Transverse colon (tissue), 4 donors: ENCODE results near the gene TMEM163. TPM values are rescaled to one million over a fixed set of nuclear protein-coding genes. Genes with fewer than 3 reads are reported as not detected.
A peak's percentile ranks its signal among the peaks of the same experiment; 100 is the strongest.

Experiments used
- DNase-seq: peaks from one replicate; pipeline ENCODE4 v3.0.0-alpha.2; 2019
- H3K27ac ChIP-seq, 4 donors: fragments of 200-600 bp; sonication (generic); 2 replicates each; pipeline ENCODE4 v1.5.1; 2016 to 2018; ENCODE audit warnings: inconsistent platforms in 4 of 4
- H3K27me3 ChIP-seq: fragments of 200-600 bp; sonication (generic); 2 replicates; pipeline ENCODE4 v1.5.1; 2017; ENCODE audit warnings: inconsistent platforms
- H3K36me3 ChIP-seq, 4 donors: fragments of 200-600 bp; sonication (generic); 2 replicates each; pipeline ENCODE4 v1.5.1; 2017 to 2019; ENCODE audit warnings: inconsistent platforms in 4 of 4
- H3K4me1 ChIP-seq, 4 donors: fragments of 200-600 bp; sonication (generic); 2 replicates each; pipeline ENCODE4 v1.5.1; 2017 to 2020; ENCODE audit warnings: inconsistent platforms in 4 of 4
- H3K4me3 ChIP-seq, 4 donors: fragments of 200-600 bp; sonication (generic); 1 replicate in 1 of 4; 2 replicates in 3 of 4; pipeline versions ENCODE4 v1.5.1 to v1.6.1; 2017 to 2019; ENCODE audit warnings: inconsistent platforms in 4 of 4
- H3K9me3 ChIP-seq, 2 donors: fragments of 200-600 bp; sonication (generic); 2 replicates each; pipeline ENCODE4 v1.5.1; 2017 to 2019; ENCODE audit warnings: inconsistent platforms in 2 of 2
- EP300 ChIP-seq: sonication (generic); formaldehyde crosslinking; IDR thresholded peaks from one replicate; pipeline ENCODE4 v1.6.1; 2017; ENCODE audit warnings: antibody characterized with exemption, low read depth
- POLR2A ChIP-seq: fragments of 450-650 bp; IDR thresholded peaks from one replicate; pipeline ENCODE4 v1.6.1; 2016; ENCODE audit warnings: antibody characterized with exemption, mild to moderate bottlenecking, moderate library complexity
- POLR2AphosphoS5 ChIP-seq, 3 donors: sonication (generic); formaldehyde crosslinking; IDR thresholded peaks; one replicate each; pipeline ENCODE4 v1.6.1; 2016; ENCODE audit warnings: antibody characterized with exemption in 3 of 3
- WGBS, 2 donors: methylation state at CpG; one replicate each; pipeline ENCODE4 v1.1.5; 2018; ENCODE audit warnings: low coverage in 1 of 2; 5-methylcytosine and 5-hydroxymethylcytosine counted together
- in situ Hi-C, 4 donors: fragments of 200-750 bp; cut with MboI; loops; one replicate each; pipeline versions ENCODE4 v1.15.0 to v1.15.1; 2017; ENCODE audit warnings: low sequenced_read_pairs in 3 of 4, low pct_ligation_motif_present in 1 of 4, low pct_unique_long_range_greater_than_20kb in 1 of 4
- intact Hi-C: fragments of 100-400 bp; cut with DNase I; formaldehyde crosslinking; loops from one replicate; pipeline ENCODE4 v1.15.1; 2023; ENCODE audit warnings: low total_unique reads
- total RNA-seq, 4 donors: library from RNA; depleted of rRNA; stranded (reverse); fragments of >200 nt; gene quantifications; one replicate each; pipeline ENCODE4 v1.1.0, GENCODE V29; 2016
- TF ChIP-seq, protein P1 (sequence below), 5 experiments: fragments of 200-600 bp in 3 of 5; fragments of 450-650 bp in 2 of 5; sonication (generic) in 3 of 5; IDR thresholded peaks; 1 replicate in 2 of 5; 2 replicates in 3 of 5; pipeline ENCODE4 v1.5.1; 2016 to 2017; ENCODE audit warnings: antibody characterized with exemption in 5 of 5, inconsistent platforms in 3 of 5, mild to moderate bottlenecking in 2 of 5, moderate library complexity in 1 of 5

The TMEM163 gene
- total RNA-seq, 4 donors from 2014 or later: 0.48 TPM; not detected in 3

DNA sequence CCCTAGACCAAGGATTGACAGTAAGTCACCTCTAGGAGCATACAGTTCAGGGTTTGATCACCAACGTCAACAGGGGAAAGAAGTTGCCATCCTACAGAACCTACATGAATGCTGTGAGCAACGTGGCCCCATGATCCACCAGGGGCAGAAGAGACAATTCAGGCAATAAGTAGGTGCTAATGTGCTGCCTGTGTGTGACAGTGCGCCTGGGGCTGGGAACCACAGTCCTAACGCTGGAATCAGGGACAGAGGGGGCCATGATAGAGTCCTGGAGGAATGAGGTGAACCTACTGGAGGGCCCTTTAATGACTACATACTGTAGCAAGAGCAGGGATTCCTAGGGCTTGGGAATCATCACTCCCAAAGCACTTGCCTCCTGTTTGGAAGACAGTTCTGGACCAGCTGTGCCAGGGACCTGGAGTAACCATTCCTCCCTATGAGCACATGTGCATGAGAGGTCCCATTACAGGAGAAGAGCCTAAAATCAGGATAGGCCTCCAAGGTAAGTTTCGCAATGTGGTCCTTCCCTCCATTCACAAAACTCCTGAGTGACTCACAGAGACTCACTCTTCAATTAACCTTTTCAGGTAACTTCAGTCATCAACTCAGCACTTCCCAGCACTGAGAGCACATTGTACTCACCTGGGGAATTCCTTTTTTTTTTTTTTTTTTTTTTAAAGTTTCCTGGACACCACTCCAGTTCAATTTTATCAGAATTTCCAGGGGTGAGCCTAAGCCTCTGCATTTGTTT lies 214.0 kb downstream of the TMEM163 start:
- H3K27ac ChIP-seq: no peak overlapping the region
- H3K27me3 ChIP-seq: no peaks in the 10 kb centered on the region
- H3K4me3 ChIP-seq: no peak overlapping the region
- TF ChIP-seq, protein P1, sequence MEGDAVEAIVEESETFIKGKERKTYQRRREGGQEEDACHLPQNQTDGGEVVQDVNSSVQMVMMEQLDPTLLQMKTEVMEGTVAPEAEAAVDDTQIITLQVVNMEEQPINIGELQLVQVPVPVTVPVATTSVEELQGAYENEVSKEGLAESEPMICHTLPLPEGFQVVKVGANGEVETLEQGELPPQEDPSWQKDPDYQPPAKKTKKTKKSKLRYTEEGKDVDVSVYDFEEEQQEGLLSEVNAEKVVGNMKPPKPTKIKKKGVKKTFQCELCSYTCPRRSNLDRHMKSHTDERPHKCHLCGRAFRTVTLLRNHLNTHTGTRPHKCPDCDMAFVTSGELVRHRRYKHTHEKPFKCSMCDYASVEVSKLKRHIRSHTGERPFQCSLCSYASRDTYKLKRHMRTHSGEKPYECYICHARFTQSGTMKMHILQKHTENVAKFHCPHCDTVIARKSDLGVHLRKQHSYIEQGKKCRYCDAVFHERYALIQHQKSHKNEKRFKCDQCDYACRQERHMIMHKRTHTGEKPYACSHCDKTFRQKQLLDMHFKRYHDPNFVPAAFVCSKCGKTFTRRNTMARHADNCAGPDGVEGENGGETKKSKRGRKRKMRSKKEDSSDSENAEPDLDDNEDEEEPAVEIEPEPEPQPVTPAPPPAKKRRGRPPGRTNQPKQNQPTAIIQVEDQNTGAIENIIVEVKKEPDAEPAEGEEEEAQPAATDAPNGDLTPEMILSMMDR (IDR thresholded peaks at IDR 0.05): no peak
- TF ChIP-seq POLR2A: no peak
- no peak for TF ChIP-seq EP300
- TF ChIP-seq POLR2AphosphoS5 (IDR thresholded peaks at IDR 0.05): no peak
- in situ Hi-C loops (no loop called here), intact Hi-C loops (no loop called here)
- H3K36me3 ChIP-seq: no peaks in the 10 kb centered on the region
- no peaks in the 10 kb centered on the region for H3K4me1 ChIP-seq
- 76 to 100% methylated on average over 1 to 5 of the region's 5 CpGs for WGBS, 2 donors
- DNase-seq: no peak
- no peaks in the 10 kb centered on the region for H3K9me3 ChIP-seq

DNA sequence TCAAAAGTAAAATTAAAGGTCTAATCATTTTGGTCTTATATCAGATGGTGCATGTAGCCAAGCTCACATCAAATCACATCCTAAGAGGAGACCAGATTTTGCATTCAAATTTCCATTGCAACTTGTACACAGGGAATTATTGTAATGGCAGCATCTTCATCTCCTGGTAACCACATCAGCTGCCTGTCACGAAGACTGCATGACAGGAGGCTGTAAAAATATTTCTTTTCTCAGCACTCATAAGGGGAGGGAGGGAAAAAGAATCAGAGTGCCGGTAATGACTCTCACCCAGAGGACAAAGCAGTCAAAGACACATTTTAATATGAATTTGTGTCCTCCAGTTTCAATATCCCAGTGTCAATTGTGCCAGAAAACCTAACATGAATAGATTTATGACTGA lies 216.7 kb downstream of the TMEM163 start:
- intact Hi-C loops: no loop called here
- Histone ChIP-seq H3K4me1 (no peaks in the 10 kb centered on the region), H3K36me3 (no peaks in the 10 kb centered on the region), H3K27me3 (no peaks in the 10 kb centered on the region), H3K27ac (no peak overlapping the region), H3K4me3 (no peak overlapping the region), H3K9me3 (no peaks in the 10 kb centered on the region)
- 50% methylated on average over 2 of the region's 2 CpGs; no CpG with 5 or more reads in 1 of the 2 donors for WGBS, 2 donors
- no peak for DNase-seq
- in situ Hi-C loops: no loop called here
- TF ChIP-seq, protein P1 (IDR thresholded peaks at IDR 0.05): no peak
- TF ChIP-seq POLR2AphosphoS5 (IDR thresholded peaks at IDR 0.05) (no peak), EP300 (no peak), POLR2A (no peak)

DNA sequence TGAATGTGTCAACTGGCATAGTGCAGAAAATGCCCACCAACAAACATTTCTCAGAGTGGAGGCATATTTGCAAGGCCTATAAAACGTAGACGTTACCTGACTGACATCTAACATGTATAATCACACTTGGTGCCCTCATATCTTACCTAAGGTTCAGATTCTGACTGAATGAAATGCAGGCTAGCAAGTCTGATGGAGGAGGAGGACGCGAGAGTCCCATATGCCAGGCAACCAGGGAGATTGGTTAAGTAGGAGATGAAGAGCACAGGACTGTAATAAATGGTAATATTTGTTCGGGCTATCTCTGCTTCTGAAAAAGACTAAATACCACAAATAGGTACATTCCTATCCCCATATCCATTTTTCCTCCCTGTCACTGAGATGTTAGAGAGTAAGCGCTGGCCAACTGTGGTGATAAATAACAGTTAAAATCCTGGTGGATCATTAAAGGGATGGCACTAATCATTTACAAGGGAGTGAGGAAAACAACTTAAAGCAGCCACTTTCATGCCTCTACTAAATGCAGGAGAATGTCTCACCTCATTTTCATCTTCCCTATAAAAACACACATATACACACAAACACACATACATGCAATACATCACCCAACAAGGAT lies 217.2 kb downstream of the TMEM163 start:
- intact Hi-C loops (no loop called here), in situ Hi-C loops (no loop called here)
- H3K27ac ChIP-seq: no peak overlapping the region
- WGBS, 2 donors: 72 to 83% methylated on average over 4 to 6 of the region's 6 CpGs
- H3K27me3 ChIP-seq: no peaks in the 10 kb centered on the region
- no peak for DNase-seq
- H3K9me3 ChIP-seq: no peaks in the 10 kb centered on the region
- H3K36me3 ChIP-seq: no peaks in the 10 kb centered on the region
- H3K4me1 ChIP-seq: no peaks in the 10 kb centered on the region
- TF ChIP-seq POLR2AphosphoS5 (IDR thresholded peaks at IDR 0.05) (no peak), EP300 (no peak), POLR2A (no peak)
- TF ChIP-seq, protein P1 (IDR thresholded peaks at IDR 0.05): no peak
- H3K4me3 ChIP-seq: no peak overlapping the region

DNA sequence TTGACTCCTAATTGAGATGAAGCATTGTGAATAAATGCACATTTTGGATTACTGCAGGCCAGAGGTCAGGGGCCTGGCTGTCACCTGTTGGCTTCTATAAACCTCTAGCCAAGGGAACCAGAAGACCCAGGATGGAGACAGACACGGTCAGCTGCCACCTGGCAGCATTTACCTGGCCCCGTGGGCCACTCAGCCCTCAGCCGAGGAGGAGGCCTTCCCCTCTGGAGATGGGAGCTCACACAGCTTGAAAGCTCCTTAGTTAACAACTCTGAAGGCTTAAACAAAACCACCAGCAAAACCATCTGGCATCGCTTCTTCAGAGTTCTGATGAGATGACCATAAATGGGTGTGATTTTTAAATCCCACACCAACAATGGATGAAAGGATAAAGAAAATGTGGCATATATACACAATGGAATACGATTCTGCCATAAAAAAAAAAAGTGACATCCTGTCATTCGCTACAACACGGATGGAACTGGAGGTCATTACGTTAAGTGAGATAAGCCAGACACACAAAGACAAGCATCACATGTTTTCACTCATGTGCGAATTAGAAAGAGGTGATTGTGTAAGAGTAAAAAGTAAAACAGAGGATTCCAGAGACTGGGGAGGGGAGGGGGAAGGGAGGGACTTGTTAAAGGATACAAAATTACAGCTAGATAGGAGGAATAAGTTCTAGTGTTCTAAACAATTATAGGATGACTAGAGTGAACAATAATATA lies 218.4 kb downstream of the TMEM163 start:
- WGBS, 2 donors: 47 to 59% methylated on average over 6 to 9 of the region's 9 CpGs
- Histone ChIP-seq H3K4me1 (no peaks in the 10 kb centered on the region), H3K27me3 (no peaks in the 10 kb centered on the region)

More for the DNA sequence above, 218.4 kb downstream of the TMEM163 start:
- in situ Hi-C loops: no loop called here
- TF ChIP-seq POLR2A (no peak), POLR2AphosphoS5 (IDR thresholded peaks at IDR 0.05) (peak in 1 of 3 donors; percentile 29)
- no peak for DNase-seq
- intact Hi-C loops: no loop called here
- no peaks in the 10 kb centered on the region for H3K9me3 ChIP-seq
- H3K4me3 ChIP-seq: no peak overlapping the region
- no peak overlapping the region for H3K27ac ChIP-seq
- H3K36me3 ChIP-seq: no peaks in the 10 kb centered on the region
